ENCODE measurements around the gene TWNK.
"Not testable (repeated sequence)": the region's sequence is repeated elsewhere in the genome, so short reads cannot be mapped to it uniquely, and the experiment has no call there.

The TWNK gene

DNA sequence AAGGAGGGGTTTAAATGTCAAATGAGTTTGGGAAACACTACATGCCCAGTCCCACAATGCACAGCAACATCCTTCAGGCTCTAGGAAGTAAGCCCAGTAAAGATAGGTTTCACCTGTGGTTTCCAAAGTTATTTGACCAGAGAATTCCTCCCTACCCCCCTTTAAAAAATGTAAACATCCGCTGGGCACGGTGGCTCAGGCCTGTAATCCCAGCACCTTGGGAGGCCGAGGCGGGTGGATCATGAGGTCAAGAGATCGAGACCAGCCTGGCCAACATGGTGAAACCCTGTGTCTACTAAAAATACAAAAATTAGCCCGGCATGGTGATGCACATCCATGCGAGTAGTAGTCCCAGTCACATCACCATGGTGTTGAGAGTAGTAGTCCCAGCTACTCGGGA lies 11.9 kb upstream of the TWNK start:
- DNase-seq = not testable (repeated sequence)

DNA sequence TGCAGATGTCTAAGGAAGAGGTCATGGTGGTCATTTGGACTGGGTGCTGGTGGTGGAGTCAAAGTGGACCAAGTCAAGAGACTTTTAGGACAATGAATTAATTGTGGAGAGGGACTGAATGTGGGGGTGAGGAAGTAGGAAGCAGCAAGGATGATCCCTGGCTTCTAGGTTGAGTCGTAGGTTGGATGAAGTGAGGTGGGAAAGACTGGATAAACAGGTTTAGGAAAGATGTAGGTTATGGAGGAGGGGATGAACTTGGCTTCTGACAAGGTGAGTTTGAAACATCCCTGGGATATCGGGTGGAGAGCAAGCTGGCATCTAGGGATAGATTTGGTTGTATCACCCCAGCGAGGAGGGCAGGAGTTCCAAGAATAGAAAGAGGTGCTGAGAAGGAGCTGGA lies 10.4 kb upstream of the TWNK start:
- no peak for DNase-seq

DNA sequence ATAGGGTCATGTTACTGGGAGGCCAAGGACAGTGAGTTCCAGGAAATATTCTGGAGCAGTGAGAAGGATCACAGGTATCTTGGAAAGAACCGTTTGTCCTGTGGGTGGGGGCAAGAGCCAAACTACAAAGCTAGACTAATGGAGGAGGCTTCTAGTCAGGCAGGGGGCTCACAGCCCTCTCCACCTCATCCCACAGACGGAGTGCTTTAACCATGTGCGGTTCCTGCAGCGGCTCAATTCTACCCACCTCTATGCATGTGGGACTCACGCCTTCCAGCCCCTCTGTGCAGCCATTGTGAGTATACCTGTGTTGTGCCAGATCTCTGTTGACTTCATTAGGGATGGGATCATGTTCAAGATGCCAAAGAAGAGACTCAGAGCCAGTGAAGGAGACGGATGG lies 9.9 kb upstream of the TWNK start:
- DNase-seq = no peak

DNA sequence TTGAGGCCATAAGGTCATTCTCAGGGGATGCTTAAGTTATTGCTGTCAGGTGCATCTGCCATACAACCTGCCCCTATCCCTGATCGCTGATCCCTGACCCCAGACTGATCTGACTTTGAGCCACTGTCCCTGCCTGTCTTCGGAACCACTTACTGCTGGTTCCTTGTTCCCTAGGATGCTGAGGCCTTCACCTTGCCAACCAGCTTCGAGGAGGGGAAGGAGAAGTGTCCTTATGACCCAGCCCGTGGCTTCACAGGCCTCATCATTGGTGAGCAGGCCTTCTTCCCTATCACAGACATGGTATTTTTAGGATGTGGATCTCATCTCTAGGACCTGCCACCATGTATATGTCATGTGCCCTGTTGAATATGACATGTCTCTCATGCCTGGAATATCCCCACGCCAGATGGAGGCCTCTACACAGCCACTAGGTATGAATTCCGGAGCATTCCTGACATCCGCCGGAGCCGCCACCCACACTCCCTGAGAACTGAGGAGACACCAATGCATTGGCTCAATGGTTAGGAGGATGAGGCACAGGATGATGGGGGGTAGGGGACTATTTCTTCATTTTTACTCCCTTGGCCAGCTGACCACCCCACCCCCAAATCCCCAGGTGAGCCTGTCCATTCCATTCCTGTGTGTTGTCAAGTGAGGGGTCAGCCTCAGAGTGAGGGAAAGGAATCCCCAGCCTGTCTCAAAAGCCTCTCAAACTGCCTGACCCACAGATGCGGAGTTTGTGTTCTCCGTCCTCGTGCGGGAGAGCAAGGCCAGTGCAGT lies 9.0 kb upstream of the TWNK start:
- DNase-seq = no peak

DNA sequence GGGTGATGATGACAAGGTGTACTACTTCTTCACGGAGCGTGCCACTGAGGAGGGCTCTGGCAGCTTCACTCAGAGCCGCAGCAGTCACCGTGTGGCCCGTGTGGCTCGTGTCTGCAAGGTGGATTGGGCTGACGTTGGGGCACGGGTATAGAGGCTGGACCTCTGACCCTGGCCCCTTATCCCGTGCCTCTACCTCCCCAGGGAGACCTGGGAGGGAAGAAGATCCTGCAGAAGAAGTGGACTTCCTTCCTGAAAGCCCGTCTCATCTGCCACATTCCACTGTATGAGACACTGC lies 8.5 kb upstream of the TWNK start:
- DNase-seq = no peak

DNA sequence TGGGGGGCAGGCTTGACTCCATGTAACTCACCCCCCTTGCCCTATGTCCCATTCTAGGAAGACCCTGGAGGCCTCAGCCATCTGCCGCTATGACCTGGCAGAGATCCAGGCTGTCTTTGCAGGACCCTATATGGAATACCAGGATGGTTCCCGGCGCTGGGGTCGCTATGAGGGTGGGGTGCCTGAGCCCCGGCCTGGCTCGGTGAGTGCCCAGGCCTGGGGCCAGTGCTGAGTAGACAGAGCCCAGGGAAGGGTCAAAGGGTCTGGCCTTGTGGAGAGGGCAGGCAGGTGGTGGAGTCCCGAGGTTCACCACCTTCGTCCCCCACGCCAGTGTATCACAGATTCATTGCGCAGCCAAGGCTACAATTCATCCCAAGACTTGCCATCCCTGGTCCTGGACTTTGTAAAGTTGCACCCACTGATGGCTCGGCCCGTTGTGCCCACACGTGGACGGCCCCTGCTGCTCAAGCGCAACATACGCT lies 7.5 kb upstream of the TWNK start:
- DNase-seq = no peak

DNA sequence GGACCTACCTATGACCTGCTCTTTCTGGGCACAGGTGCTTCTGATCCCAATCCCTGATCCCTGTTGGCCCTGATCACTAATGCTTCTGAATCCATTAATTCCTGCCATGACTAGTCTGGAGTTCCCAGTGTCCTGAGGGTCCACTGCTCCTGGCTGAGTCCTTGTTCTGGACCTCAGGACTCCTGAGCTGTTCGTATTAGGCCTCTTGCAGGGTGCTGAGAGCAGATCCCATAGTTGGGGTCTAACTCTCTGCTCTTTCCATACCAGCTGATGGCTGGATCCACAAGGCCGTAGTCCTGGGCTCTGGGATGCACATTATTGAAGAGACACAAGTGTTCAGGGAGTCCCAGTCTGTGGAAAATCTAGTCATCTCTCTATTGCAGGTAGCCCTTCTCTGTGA lies 7.0 kb upstream of the TWNK start:
- no peak for DNase-seq

DNA sequence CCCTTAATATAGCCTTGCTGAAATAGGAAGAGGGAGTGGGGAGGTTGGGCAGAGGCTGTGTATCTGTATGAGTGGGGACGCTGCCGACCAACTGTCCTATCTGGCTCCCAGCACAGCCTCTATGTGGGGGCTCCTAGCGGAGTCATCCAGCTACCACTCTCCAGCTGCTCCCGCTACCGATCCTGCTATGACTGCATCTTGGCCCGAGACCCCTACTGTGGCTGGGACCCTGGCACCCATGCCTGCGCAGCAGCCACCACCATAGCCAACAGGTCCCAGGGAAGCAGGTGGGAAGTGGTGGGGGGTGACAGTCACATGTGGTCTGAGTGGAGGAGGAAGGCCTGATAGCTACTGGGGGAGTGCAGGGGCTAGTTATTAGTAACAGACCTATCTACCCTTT lies 6.6 kb upstream of the TWNK start:
- no peak for DNase-seq

DNA sequence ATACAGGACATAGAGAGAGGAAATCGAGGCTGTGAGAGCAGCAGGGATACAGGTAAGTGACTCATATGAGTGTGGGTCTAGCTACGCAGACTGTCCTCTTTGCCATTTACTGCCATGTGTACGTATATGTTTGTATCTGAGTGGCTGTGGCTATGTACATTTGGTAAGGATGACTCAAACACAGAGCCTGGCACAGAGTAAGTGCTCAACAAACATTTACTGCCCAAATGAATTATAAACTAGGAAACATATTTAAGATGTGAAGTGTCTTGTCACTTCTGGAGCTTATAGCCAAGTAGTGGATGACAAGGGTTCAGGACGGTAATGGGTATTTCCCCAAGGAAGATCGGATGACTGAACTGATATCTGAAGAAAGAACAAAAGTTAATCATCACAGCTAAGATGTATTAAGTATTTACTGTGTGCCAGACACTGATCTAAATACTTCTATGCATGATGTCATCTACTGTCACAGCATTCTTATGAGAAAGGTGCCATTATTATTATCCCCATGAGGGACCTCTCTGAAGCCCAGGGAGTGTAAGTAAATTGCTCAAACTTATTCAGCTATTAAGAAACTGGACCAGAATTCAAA lies 6.1 kb upstream of the TWNK start:
- DNase-seq = no peak

DNA sequence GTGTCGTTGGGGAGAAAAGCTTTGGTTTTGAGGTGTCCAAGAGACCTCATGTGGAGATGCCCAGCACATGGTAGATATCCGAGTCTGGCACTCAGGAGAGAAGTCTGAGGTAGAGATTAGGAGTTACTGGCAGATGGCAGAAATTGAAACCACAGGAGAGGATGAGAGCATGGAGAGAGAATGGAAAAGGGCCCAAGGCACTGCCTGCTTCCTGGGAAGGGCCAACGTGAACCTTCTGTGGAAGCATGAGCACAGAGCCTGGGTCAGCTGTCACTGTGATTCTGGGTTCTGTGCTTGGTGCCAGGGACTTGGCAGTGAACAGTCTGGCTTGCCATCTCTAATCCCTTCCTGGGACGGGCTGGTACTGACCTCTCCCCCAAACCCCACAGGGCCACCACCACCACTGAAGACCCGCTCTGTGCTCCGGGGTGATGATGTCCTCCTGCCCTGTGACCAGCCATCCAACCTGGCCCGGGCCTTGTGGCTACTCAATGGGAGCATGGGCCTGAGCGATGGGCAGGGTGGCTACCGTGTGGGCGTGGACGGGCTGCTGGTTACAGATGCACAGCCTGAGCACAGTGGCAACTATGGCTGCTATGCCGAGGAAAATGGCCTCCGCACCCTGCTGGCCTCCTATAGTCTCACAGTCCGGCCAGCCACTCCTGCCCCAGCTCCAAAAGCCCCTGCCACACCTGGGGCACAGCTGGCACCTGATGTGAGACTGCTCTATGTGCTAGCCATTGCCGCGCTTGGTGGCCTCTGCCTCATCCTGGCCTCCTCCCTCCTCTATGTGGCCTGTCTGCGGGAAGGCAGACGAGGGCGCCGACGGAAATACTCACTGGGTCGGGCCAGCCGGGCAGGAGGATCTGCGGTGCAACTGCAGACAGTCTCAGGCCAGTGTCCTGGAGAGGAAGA lies 4.2 kb upstream of the TWNK start:
- no peak for DNase-seq

DNA sequence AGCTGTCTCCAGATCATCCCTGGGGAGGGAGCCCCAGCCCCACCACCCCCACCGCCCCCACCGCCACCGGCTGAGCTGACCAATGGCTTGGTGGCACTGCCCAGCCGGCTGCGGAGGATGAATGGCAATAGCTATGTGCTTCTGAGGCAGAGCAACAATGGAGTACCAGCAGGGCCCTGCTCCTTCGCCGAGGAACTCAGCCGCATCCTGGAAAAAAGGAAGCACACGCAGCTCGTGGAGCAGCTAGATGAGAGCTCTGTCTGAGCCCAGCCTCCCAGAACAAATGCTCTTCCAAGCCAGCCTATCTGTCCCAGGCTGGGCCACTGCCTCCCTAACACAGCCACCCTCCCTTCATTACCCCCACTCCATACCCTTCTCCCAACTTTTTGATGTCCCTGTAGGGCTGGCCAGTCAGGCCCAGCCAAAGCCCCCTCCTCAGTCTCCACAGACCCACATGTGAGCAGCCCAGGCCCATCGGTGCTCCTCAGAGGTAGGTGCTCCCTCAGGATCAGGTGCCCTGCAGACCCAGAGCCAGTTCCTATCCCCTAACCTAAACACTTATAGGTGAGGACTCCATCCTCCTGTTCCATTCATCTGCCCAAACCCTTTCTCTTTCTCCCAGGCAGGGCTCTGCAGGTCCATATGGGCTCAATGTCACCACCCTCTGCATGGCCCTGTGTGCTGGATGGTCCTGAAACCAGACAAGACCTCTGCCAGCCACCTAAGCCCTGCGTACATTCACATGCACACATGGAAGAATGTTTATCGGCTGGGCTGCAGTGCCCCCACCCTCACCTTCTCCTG lies 3.3 kb upstream of the TWNK start:
- DNase-seq = no peak

DNA sequence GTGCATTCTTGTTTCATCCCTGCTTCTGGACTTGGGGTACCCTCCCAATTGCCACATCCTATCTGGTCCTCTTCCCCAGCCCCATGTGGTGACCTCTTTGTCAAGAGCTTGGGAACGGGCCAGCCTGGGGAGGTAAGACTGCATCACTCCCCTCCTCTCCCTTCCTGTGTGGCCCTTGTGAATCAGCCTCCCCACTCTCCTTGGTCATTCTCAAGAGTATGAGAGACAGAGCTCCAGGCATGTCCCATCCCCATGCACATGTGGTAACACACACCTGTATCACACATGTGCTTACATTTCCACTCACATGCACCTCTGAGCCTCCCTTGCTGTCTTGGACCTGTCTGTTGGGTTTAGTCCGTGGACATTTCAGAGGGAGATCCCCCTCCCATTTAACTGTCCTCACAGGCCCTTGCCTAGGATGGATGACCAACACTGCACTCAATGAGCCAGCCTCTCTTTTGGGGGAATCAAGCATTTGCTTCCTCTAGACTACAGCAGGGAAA lies 2.6 kb upstream of the TWNK start:
- DNase-seq = no peak

DNA sequence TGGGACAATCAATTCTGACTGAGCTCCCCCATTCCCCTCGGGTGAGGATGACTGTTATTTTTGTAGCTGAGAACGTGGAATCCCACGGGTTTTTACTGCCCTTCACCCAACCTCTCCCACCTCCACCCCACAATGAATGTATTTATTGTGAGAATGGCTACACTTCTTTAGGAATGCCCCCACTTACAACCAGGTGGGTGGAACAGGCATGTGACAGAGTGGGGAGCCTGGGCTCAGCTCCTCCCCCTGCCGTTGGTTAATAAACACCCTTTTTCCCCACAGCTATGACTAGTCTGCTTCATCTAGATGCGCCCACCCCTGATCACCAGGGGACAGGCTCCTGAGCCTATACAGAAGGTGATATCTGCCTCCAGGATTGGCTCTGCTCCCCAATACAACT lies 2.0 kb upstream of the TWNK start:
- DNase-seq = no peak

DNA sequence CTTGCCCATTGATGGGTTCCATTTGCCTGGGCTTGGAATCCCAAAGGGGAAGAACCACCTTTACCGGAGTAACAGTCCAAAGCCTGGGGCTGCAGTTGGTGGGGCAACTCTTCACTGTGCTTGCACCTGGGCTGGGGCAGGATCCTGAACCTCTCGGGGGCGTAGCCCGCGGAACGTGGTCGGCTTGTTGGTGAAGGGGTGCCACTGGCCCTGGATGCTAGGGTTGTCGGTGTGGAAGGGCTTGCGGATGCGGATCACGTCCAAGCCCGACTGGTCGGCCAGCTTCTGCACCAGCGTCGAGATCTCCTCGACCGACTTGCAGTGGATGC lies 756 bp upstream of the TWNK start:
- DNase-seq = no peak

DNA sequence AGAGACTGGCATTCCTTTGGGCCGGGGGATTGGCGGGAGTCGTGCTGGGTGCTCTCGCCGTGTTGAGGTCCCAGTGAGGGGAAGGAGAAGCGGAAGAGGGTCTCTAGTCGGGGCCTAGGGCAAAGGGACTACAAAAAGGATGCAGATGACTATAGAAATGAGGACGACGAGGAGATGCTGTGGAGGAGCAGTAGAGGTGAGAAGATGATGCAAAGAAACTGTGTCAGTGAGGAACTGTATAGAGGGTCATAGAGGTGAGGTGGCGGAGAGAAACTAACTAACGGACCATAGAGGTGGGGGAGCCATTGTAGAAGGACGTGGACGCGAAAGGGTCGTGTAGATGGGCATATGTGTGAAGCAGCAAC lies 324 bp downstream of the TWNK start:
- no peak for DNase-seq

DNA sequence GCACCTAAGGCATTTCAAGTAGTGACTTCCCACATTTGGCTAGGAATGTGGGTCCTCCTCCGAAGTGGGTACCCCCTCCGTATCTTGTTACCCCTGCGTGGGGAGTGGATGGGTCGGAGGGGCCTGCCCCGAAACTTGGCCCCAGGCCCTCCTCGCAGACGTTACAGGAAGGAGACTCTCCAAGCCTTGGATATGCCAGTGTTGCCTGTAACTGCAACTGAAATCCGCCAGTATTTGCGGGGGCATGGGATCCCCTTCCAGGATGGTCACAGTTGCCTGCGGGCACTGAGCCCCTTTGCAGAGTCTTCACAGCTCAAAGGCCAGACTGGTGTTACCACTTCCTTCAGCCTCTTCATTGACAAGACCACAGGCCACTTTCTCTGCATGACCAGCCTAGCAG lies 823 bp downstream of the TWNK start:
- DNase-seq = no peak

DNA sequence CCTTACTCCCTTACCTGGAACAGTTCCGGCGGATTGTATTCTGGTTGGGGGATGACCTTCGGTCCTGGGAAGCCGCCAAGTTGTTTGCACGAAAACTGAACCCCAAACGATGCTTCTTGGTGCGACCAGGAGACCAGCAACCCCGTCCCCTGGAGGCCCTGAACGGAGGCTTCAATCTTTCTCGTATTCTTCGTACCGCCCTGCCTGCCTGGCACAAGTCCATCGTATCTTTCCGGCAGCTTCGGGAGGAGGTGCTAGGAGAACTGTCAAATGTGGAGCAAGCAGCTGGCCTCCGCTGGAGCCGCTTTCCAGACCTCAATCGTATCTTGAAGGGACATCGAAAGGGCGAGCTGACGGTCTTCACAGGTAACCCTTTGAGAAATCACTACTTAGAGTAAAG lies 1.7 kb downstream of the TWNK start:
- DNase-seq = no peak

DNA sequence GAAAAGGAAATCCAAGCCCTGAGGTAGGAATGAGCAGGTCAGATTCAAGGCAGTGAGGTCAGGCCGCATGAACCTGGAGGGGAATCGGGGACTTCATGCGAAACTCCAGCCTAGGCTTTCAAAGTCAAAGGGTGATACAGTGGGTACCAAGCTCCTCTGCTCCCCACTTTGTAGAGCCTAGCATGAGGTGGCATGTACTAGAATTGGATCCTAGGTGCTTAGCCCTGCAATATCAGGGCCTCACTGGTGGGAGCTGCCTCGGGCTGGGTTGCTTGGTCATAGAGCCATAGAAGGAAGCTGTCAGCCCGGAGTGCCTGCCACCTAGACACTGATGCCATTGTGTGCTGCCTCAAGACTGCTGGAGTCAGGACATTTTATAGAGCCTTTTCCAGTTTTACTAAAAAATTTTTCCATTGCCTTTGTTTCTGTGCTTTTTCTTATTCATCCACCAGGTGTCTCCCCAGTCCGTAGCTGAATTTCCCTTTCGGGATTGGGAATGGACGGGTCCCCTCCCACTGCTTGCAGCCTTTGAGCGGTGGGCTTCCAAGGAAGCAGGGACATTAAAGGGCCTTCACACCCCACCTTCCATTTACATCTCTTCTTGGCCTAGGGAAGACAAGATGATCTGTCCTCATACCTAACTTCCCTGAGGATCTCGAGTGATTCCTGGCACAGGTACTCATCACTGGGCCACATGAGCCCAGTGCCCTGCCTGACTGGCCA lies 6.8 kb downstream of the TWNK start:
- no peak for DNase-seq

DNA sequence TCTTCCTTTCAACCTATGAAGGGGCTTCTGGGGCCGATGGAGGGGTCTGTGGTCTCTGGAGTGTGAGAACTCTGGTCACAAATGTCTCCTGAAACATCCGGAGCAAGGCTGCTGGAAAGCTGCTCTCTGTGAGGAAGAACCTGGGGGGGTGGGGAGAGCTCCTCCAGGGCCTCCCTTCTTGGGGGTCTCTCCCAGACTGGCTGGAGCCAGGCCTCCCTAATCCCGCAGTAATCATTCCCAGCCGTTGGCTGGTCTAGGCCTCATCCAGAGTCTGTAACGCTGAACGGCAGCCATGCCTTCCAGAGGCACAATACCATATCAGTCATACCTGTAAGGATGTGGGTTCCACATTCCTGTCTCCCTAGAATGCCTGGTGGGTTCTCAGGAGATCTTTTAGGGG lies 7.8 kb downstream of the TWNK start:
- DNase-seq = no peak

DNA sequence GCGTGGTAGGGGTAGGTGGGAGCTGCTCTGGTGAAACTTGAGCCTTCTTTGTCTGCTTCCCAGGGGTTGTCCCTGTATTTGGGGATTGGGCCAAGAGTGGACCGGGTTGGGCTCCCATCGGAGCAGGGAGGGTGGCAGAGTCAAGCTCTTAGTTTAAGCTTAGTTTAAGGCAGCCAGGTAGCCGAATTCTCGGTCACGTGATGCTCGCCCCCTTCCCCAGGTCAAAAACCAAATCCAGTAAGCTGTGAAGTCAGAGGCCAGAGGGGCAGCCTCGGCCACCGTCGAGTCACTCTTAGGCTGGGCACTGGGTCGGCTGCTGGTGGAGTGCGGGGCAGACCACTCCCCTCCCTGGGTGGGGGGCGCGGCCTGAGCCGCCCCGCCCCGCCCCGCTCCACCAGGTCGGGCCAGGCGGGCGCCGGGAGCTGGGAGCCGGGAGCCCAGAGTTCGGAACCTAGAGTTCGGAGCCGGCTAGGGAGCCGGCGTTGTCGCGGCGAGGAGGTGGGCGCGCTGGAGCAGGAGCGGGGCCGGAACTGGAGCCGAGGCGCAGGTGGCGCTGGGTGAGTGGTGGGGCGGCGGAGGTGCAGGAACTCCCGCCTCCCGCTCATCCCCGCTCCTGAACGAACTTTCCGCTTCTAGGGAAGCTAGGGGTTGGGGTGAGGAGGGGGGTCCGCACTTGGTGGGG lies 9.5 kb downstream of the TWNK start:
- peak; percentile 50 to 56 for DNase-seq

DNA sequence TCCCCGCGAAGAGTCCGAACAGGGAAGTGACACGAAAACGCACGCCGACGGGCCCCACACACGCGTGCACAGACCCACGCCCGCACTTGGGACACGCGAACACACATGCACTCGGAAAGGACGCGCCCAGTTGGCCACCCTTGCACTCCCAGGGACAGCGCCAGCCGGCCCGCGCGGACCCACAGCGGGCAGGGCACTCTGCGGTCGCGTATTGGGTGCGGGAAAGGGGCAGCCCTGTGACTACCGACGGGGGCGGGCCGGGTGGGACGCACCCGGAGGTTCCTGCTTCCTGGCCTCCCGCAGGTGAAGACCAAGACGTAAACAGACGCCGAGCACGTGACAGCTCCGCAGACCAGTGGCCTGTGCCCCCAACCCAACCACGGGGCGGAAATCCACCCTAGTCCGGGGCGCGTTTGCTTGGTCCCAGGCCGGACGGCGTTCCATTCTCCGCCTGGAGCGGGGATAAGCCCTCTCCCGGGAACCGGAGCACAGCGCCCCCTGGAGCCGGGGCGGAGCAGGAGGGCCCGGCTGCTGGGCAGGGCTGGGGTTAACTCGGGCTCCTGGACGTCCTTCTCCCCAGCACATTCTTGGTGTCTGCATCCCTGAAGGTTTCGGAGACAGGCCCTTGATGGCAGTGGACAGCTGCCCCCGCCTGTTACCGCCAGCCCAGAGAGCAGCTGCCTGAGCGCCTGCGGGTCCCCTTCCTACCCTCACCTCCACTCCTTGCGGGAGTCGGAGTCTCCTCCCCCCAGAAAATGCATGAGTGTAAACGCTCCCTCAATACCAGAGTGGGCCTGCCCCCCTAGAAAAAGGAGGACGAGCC lies 10.2 kb downstream of the TWNK start:
- peak; percentile 82 for DNase-seq
